Measurements from ENCODE around the gene MMAA.
"Not testable (repeated sequence)": the region's sequence is repeated elsewhere in the genome, so short reads cannot be mapped to it uniquely, and the experiment has no call there.

The MMAA gene

GRCh38 chr4:145635630-145636029, 16.4 kb downstream of the MMAA start:
- no peak for DNase-seq

- no peak for DNase-seq
Measured at GRCh38 chr4:145639186-145639698, 20.1 kb downstream of the MMAA start.

GRCh38 chr4:145640236-145640635, 21.1 kb downstream of the MMAA start:
- not testable (repeated sequence) for DNase-seq

- no peak for DNase-seq
Measured at GRCh38 chr4:145643295-145643694, 24.1 kb downstream of the MMAA start.

GRCh38 chr4:145644699-145645098, 25.5 kb downstream of the MMAA start:
- no peak for DNase-seq

- no peak for DNase-seq
Measured at GRCh38 chr4:145656156-145656555, 37.0 kb downstream of the MMAA start.

GRCh38 chr4:145660064-145660463, 40.9 kb downstream of the MMAA start:
- DNase-seq, result no peak

- DNase-seq, result no peak
Measured at GRCh38 chr4:145663194-145663593, 44.0 kb downstream of the MMAA start.

GRCh38 chr4:145665773-145666172, 46.6 kb downstream of the MMAA start:
- DNase-seq, result no peak

GRCh38 chr4:145670422-145670821, 51.2 kb downstream of the MMAA start:
- no peak for DNase-seq

- no peak for DNase-seq
Measured at GRCh38 chr4:145679520-145679919, 60.3 kb downstream of the MMAA start.

GRCh38 chr4:145679991-145680455, 60.8 kb downstream of the MMAA start, which contains the start of gene C4orf51:
C4orf51 (plus strand) TSS chr4:145680146; CDS start chr4:145680204, 58 bp downstream.
- DNase-seq, result no peak

- no peak for DNase-seq
Measured at GRCh38 chr4:145680902-145681301, 61.7 kb downstream of the MMAA start.

GRCh38 chr4:145681518-145681917, 62.3 kb downstream of the MMAA start:
- DNase-seq, result no peak

GRCh38 chr4:145681956-145682355, 62.8 kb downstream of the MMAA start:
- DNase-seq, result no peak

- no peak for DNase-seq
Measured at GRCh38 chr4:145686991-145687390, 67.8 kb downstream of the MMAA start.

GRCh38 chr4:145690610-145691009, 71.4 kb downstream of the MMAA start:
- no peak for DNase-seq

- not testable (repeated sequence) for DNase-seq
Measured at GRCh38 chr4:145691416-145691815, 72.2 kb downstream of the MMAA start.

- no peak for DNase-seq
Measured at GRCh38 chr4:145694929-145695328, 75.7 kb downstream of the MMAA start.

GRCh38 chr4:145697332-145697731, 78.1 kb downstream of the MMAA start:
- no peak for DNase-seq

- DNase-seq, result no peak
Measured at GRCh38 chr4:145698507-145698906, 79.3 kb downstream of the MMAA start.

- no peak for DNase-seq
Measured at GRCh38 chr4:145703850-145704497, 84.8 kb downstream of the MMAA start.

- DNase-seq, result no peak
Measured at GRCh38 chr4:145709336-145709735, 90.2 kb downstream of the MMAA start.

All from activated CD4-positive, alpha-beta T cell treated with anti-CD3 and anti-CD28 coated beads, Interleukin-2, amount 50 U/mL, for 48 hours (primary cell).